NK-92 treated with Interleukin-12 subunit alpha and Interleukin-12 subunit beta, amount 100 ng/mL, for 24 hours (cell line): ENCODE measurements around the gene IFNA21.
"Not testable (repeated sequence)": the region's sequence is repeated elsewhere in the genome, so short reads cannot be mapped to it uniquely, and the experiment has no call there.

Experiments used
- DNase-seq: peaks from one replicate; lab custom pipeline; 2025; lab: John Stamatoyannopoulos, UW

IFNA21 gene

DNA sequence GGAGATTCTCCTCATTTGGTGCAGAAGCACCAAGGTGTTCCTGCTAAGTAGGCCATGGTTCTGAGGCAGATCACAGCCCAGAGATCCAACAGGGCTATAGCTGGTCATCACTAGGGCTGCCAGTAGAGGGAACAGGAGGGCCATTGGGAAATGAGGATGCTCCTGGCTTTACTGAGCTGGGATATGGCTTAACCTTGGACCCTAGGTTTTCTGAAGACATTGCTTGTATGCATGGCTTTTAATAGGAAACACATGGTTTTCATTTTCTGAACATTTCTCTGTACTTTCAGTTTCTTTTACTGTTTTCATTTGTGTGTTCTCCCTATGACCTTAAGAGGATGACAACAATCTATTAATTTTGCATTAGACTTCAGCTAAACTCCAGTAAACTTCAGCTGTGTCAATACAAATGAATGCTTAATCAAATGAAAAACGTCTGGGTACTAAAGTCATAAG lies 25.0 kb downstream of the IFNA21 start, which contains the start of gene IFNW1:
Gene IFNW1 (minus strand): TSS at position 406 of the 456 bp plus-strand sequence. CDS start 262 bp downstream, at position 144.
- no peak for DNase-seq

GRCh38 chr9:21137020-21137419 lies 29.4 kb downstream of the IFNA21 start:
- DNase-seq = no peak

GRCh38 chr9:21135736-21136135 lies 30.7 kb downstream of the IFNA21 start:
- no peak for DNase-seq

- DNase-seq = not testable (repeated sequence)
Observed at GRCh38 chr9:21128186-21128585, 38.3 kb downstream of the IFNA21 start.

DNA sequence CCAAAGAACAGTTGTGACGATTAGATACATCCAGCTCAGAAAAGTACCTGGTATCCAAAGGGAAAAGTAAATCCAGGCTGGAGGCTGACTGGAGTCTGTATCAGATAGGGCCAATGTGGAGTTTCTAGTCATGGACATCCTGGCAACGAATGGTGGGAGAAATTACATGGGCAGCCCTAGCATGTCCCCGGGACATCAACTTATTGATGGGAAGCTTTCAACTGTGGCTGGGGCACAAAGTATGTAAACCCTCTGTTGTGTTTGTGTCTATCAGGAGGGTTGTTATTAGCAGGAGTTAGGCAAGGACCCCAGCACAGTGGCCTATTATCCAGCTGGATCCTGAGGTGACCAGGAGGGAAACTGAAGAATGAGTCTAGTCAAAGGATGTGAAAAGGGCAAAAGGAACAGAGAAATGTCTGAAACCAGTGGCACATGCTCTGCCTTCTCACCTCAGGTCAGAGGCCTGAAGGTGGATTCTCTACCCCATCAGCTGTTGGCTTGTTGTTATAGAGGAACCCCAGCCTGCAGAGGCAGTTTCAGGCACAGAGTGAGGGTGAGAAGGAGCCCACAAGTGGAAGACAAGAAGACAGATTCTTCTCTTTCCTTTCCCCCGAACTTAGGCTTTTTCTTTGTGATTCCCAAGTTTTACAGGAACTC lies 44.7 kb downstream of the IFNA21 start:
- no peak for DNase-seq

DNA sequence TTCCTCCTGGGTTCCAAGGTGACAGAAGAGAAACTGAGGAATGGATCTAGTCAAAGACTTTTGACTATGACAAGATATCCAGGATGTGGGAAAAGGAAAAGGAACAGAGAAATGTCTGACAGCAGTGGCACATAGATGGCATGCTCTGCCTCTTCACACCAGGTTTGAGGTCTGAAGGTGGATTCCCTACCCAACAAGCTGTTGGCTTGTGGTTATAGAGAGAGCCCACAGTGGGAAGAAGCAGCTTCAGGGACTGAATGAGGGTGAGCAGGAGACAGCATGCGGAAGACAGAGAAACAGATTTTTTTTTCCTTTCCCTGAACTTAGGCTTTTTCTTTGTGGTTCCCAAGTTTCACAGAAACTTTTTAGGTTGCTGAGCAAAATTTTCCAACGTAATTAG lies 45.4 kb downstream of the IFNA21 start:
- DNase-seq = no peak

DNA sequence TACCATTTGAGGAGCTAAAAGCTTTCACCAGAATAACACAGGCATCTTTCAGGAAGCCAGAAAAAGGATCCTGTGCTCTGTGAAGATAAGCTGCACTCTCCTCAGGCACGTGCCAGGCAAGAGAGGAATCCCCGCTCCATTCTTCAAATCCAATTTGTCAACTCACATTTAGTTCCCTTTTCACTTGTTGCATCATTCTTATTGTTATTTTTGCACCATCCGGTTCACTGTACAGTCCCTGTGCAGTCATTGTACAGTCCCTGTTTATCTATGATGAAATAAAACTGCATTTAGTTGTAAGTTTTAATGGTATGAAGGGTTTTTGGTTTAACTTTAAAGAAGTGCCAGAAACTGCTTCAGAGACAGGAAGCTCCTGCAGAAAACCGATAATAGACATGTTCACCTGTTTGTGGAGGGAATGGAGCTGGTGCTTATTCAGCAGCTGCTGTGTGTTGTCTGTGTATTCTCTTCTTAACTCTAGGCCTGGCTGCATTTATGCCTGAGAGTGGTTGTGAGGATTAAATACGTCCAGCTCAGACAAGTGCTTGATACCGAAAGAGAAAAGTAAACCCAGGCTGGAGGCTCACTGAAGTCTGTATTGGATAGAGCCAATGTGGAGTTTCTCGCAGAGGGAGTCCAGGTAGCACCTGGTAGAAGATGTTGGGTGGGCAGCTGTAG lies 47.2 kb downstream of the IFNA21 start:
- DNase-seq = no peak
